ENCODE measurements around the gene NYAP1.
"Not testable (repeated sequence)": the region's sequence is repeated elsewhere in the genome, so short reads cannot be mapped to it uniquely, and the experiment has no call there.

NYAP1 gene

DNA sequence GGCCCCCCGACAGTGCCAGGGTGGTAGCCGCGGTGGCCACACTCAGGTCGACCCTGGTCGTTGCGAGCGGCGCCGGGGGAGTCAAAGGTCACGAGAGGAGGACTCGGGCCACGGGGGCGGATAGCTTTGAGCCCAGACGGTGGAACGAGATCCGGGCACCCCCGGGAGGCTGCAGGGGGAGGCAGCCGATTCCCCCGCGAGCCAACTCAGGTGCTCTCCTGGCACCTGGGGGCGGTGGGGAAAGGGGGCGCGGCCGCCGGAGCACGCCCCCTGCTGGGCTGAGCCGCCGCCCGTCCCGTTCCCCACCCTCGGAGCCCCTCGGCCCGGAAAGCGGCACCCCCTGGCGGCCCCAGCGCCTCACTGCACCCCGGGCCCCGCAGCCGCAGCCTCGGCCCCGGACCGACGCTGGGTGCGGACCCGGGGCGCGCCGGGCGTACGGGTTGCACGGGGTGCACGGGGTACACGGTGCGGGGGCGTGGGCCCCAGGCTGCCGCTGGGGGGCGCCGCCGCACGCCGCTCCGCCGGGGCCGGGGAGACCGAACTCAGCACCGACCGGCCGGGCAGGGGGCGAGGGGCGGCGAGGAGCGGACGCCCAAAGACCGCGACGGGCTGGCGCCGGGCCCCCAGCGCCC, 521 bp upstream of the NYAP1 start:
- DNase-seq (ENCODE audit: low spot score): peak; percentile 71

DNA sequence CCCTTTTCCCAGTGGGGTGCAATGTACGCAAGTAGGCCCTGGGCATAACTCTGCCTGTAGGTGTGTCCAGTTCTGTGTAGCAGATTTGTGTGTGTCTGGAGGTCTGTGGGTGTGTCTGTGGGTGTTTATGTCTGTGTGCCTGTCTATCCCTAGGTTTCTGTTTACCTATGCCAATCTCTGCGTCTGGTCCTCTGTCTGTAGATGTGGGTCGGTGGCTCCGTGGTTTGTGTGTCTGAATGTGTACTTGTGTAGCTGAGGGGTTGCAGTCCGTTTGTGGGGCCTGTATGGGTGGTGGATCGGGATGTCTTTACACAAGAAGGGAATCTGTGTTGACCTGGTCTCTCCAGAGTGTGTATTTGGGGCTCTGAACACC, 932 bp downstream of the NYAP1 start:
- no peak for DNase-seq (ENCODE audit: low spot score)

DNA sequence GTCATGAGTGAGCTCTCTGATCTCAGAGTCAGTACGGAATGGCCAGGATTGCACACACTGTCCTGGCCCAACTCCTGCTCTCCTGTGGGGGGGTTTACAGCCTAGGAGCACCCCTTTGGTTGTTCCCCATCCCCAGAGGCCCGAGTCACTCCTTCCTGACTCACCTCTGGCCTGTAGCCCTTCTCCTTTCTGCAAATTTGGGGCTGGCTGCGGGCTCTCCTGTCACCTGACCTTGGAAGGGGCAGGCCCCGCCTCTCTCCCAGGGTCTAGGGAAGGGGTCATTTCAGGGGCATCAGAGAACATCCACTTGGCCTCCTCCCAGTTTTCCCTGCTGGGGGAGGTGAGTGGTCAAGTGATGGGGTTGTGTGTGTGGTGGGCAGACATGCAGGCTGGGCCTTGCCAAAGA, 1.7 kb downstream of the NYAP1 start:
- DNase-seq (ENCODE audit: low spot score): no peak

- DNase-seq (ENCODE audit: low spot score): no peak
These were observed 2.4 kb downstream of the NYAP1 start for GRCh38 chr7:100486111-100486636.

DNA sequence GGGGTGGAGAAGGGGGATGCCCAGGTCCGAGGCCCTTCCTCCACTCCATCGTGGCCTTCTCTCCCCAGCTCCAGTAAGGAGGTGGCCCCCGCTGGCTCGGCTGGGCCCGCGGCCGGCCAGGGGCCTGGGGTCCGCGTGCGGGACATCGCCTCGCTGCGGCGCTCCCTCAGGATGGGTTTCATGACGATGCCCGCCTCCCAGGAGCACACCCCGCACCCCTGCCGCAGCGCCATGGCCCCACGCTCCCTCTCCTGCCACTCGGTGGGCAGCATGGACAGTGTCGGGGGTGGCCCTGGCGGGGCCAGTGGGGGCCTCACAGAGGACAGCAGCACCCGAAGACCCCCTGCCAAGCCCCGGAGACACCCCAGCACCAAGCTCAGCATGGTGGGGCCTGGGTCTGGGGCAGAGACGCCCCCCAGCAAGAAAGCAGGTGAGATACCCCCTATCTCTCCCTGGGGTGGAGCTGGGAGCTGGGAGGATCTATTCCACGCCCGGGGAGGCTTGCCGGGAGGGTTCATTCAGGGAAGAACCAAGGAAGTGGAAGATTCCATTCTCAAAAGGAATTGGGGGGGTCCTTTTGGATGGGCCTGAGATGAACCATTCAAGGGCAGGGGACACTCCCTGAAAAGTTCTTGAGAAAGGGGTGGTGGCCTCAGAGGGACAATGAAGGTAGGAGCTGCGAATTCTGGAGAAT, 3.2 kb downstream of the NYAP1 start:
- DNase-seq (ENCODE audit: low spot score): no peak

DNA sequence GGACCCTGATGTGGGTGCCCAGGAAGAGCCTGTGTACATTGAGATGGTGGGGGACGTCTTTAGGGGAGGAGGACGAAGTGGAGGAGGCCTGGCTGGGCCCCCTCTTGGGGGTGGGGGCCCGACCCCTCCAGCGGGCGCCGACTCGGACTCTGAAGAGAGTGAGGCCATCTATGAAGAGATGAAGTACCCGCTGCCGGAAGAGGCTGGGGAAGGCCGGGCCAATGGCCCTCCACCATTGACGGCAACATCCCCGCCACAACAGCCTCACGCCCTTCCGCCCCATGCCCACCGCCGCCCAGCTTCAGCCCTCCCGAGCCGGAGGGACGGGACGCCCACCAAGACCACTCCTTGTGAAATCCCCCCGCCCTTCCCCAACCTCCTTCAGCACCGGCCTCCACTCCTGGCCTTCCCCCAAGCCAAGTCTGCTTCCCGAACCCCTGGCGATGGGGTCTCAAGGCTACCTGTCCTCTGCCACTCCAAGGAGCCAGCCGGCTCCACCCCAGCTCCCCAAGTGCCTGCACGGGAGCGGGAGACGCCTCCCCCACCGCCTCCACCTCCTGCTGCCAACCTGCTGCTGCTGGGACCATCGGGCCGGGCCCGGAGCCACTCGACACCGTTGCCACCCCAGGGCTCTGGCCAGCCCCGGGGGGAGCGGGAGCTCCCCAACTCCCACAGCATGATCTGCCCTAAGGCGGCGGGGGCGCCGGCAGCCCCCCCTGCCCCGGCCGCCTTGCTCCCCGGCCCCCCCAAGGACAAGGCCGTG, 4.8 kb downstream of the NYAP1 start:
- DNase-seq (ENCODE audit: low spot score): no peak

GRCh38 chr7:100489121-100489520, 5.4 kb downstream of the NYAP1 start:
- DNase-seq (ENCODE audit: low spot score): no peak

- DNase-seq (ENCODE audit: low spot score): peak; percentile 97
These were observed 6.1 kb downstream of the NYAP1 start for GRCh38 chr7:100489824-100490223.

DNA sequence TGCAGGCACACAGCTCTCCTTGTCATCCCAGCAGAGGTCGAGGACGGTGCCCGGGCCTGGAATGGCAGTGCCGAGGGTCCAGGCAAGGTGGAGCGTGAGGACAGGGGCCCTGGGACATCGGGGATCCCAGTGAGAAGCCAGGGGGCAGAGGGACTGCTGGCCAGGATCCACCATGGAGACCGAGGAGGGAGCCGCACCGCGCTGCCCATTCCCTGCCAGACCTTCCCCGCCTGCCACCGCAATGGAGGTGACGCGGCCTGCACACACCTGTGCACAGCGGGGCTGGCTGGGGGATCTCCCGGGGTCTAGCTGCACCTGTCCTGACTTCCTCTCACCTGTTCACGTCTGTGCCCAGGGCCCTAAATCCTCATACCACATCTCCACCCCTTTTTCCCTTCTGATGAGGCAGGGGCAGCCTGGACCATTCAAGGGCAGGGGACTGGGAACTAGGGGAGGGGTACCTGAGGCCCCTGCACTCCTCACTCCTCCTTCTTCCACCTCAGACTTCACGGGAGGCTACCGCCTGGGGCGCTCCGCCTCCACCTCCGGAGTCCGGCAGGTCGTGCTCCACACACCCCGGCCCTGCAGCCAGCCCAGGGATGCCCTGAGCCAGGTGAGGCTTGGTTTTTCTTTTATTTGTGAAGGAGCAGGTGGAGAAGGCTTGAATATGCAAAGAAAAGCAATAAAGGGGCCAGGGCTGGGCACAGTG, 6.9 kb downstream of the NYAP1 start:
- no peak for DNase-seq (ENCODE audit: low spot score)

- no peak for DNase-seq (ENCODE audit: low spot score)
These were observed 7.5 kb downstream of the NYAP1 start for GRCh38 chr7:100491192-100491578.

GRCh38 chr7:100492738-100493475, 9.2 kb downstream of the NYAP1 start:
- DNase-seq (ENCODE audit: low spot score): no peak

GRCh38 chr7:100493476-100494264, 9.9 kb downstream of the NYAP1 start:
- DNase-seq (ENCODE audit: low spot score): peak; percentile 70

DNA sequence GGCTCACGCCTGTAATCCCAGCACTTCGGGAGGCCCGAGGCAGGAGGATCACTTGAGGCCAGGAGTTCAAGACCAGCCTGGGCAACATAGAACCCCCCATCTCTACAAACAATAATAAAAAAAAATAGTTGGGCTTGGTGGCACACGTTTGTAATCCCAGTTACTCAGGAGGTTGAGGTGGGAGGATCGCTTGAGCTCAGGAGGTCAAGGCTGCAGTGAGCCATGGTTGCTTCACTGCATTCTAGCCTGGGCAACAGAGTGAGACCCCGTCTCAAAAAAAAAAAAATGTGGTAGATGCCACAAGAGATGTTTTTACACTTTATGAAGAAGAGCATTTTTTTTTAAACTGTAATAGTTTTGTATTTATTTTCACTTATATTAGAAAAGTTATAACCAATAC, 12.8 kb downstream of the NYAP1 start:
- no peak for DNase-seq (ENCODE audit: low spot score)

- not testable (repeated sequence) for DNase-seq (ENCODE audit: low spot score)
These were observed 17.0 kb downstream of the NYAP1 start for GRCh38 chr7:100500743-100501142.

GRCh38 chr7:100504031-100504430, 20.3 kb downstream of the NYAP1 start:
- not testable (repeated sequence) for DNase-seq (ENCODE audit: low spot score)

- DNase-seq (ENCODE audit: low spot score): no peak
These were observed 21.3 kb downstream of the NYAP1 start for GRCh38 chr7:100504887-100505611.

DNA sequence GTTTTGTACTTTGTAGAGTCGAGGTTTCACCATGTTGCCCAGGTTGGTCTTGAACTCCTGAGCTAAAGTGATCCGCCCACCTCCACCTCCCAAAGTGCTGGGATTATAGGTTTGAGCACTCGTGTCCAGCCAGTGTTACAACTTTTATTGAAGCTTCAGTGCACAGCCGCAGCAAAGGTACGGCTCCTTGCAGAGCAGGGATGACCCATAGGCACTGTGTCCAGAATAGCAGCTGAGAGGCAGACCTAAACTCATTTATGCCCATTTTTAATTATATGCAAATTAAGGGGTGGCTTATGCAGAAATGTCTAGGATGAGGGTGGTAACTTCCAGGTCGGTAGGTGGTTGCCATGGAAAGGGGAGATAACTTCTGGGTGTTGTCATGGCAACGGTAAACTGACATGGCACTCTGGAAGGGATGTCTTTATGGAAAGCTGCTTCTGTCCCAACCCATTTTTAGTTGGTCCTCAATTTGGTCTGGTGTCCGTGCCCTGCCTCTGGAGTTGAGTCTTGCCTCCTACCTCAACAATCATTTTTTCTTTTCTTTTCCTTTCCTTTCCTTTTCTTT, 22.7 kb downstream of the NYAP1 start:
- no peak for DNase-seq (ENCODE audit: low spot score)

GRCh38 chr7:100509231-100509630, 25.5 kb downstream of the NYAP1 start:
- no peak for DNase-seq (ENCODE audit: low spot score)

GRCh38 chr7:100510437-100511239, 26.9 kb downstream of the NYAP1 start:
- no peak for DNase-seq (ENCODE audit: low spot score)
